ENCODE results near the gene MAP3K4. TPM values are rescaled to one million over a fixed set of nuclear protein-coding genes. Genes with fewer than 3 reads are reported as not detected.

The MAP3K4 gene
- total and polyA plus RNA-seq, 2 of the 4 experiments (the other 2 are of a cell fraction): 11.5 to 20.4 TPM

- dilution Hi-C loops (cut with HindIII; ENCODE audit: low sequenced_read_pairs, unreplicated experiment): no loop called here
- H3K4me3 ChIP-seq (ENCODE audit: insufficient read depth, low read depth, low read length): no peak overlapping the region
- no peak overlapping the region for H3K23ac ChIP-seq (ENCODE audit: low read depth, low read length)
- H2AK9ac ChIP-seq (replicated peaks; ENCODE audit: low read depth, low read length, poor library complexity): no peak overlapping the region
- H2BK120ac ChIP-seq (ENCODE audit: low read depth, low read length): no peak overlapping the region
- no peak overlapping the region for H4K8ac ChIP-seq (ENCODE audit: low read depth in 2 of 2, low read length in 2 of 2)
- no peak overlapping the region for H2AFZ ChIP-seq (replicated peaks; ENCODE audit: low read length, poor library complexity)
- no peak overlapping the region for H2AK5ac ChIP-seq (ENCODE audit: low read depth, low read length)
- ATAC-seq (ENCODE audit: low read depth) (no peak), DNase-seq (no peak)
- no peak overlapping the region for H3K4me2 ChIP-seq (ENCODE audit: low read depth, low read length)
- H3K14ac ChIP-seq (replicated peaks; ENCODE audit: low read depth, low read length): no peak overlapping the region
- H2BK5ac ChIP-seq (ENCODE audit: low read depth, low read length, poor library complexity, severe bottlenecking): no peak overlapping the region
- H3K9me1 ChIP-seq (ENCODE audit: insufficient read depth, low read length): no peaks in the 10 kb centered on the region
- no TSS peak for BruUV-seq (replicated peaks)
- no peak overlapping the region for H4K91ac ChIP-seq (ENCODE audit: insufficient read depth, low read depth, low read length)
- H3K9ac ChIP-seq (ENCODE audit: low read depth, low read length): no peak overlapping the region
- no peaks in the 10 kb centered on the region for H3K9me3 ChIP-seq (ENCODE audit: control insufficient read depth, insufficient read depth, low read length)
- POLR2A ChIA-PET (ENCODE audit: unreplicated experiment): interaction anchor here (0.7 kb wide), 1 partner anchor 30 kb away, joined by 13 read pairs; no protein-coding TSS in a partner anchor
- no peak overlapping the region for H3K27ac ChIP-seq (ENCODE audit: insufficient read depth, low read length)
- no peak overlapping the region for H3K4ac ChIP-seq (ENCODE audit: low read depth, low read length)
- intact Hi-C loops (cut with micrococcal nuclease): no loop called here
- in situ Hi-C loops (cut with MboI; ENCODE audit: low sequenced_read_pairs): no loop called here
- H3K27me3 ChIP-seq (ENCODE audit: control insufficient read depth, insufficient read depth, low read length): no peaks in the 10 kb centered on the region
- no peak overlapping the region for H3K56ac ChIP-seq (ENCODE audit: extremely low read depth, insufficient read depth, low read length)
- peaks cover 10 to 27% of the 10 kb centered on the region in 2 experiments for H3K79me1 ChIP-seq (ENCODE audit: low read depth in 1 of 2, low read length in 2 of 2)
- CTCF ChIA-PET: interaction anchor here (0.6 to 1.7 kb wide), 4 partner anchors 8 to 70 kb away, joined by 3 to 4 read pairs (median 4); no protein-coding TSS in a partner anchor
- TF ChIP-seq FOS (IDR thresholded peaks at IDR 0.05; ENCODE audit: low read depth, low read length): no peak
- 0 out of 2 replicates have a peak, but pooled peaks have one; percentile 10 for TF ChIP-seq CEBPB (IDR thresholded peaks at IDR 0.05; ENCODE audit: low read depth, low read length)
- no peak for TF ChIP-seq CHD1 (IDR thresholded peaks at IDR 0.05; ENCODE audit: low read depth, low read length)
- no peak overlapping the region for H3K18ac ChIP-seq (ENCODE audit: low read depth, low read length)
- peaks cover 18% of the 10 kb centered on the region for H4K20me1 ChIP-seq (ENCODE audit: insufficient read depth, low read length)
- no peaks in the 10 kb centered on the region for H3K36me3 ChIP-seq (ENCODE audit: control insufficient read depth, insufficient read depth, low read length)
- H2BK15ac ChIP-seq (ENCODE audit: low read depth, low read length): no peak overlapping the region
- H4K5ac ChIP-seq (ENCODE audit: low read depth, low read length): no peak overlapping the region
- whole genome bisulfite sequencing, 2 experiments (ENCODE audit: extremely low coverage in 2 of 2, insufficient read length in 1 of 2): no CpG with 5 or more reads among the region's 4 CpGs
- H3K4me1 ChIP-seq (ENCODE audit: control insufficient read depth, insufficient read depth, low read length): peaks cover 2% of the 10 kb centered on the region; the same call in 1 of the 2 replicates
- H2BK20ac ChIP-seq (ENCODE audit: low read depth, low read length): no peak overlapping the region
These were observed 9.9 kb downstream of the MAP3K4 start for GRCh38 chr6:161001421-161001820.
